GM12873 (cell line): Measurements from ENCODE around the gene NDUFA11.

Experiments used
- TF ChIP-seq, protein P1 (sequence below): IDR thresholded peaks from 2 replicates; pipeline ENCODE4 v1.5.1; 2012; ENCODE audit warnings: low read depth, mild to moderate bottlenecking, moderate library complexity, low read length, control low read depth; ENCODE audit not compliant: insufficient read depth; ENCODE audit errors: missing control alignments

Gene NDUFA11

DNA sequence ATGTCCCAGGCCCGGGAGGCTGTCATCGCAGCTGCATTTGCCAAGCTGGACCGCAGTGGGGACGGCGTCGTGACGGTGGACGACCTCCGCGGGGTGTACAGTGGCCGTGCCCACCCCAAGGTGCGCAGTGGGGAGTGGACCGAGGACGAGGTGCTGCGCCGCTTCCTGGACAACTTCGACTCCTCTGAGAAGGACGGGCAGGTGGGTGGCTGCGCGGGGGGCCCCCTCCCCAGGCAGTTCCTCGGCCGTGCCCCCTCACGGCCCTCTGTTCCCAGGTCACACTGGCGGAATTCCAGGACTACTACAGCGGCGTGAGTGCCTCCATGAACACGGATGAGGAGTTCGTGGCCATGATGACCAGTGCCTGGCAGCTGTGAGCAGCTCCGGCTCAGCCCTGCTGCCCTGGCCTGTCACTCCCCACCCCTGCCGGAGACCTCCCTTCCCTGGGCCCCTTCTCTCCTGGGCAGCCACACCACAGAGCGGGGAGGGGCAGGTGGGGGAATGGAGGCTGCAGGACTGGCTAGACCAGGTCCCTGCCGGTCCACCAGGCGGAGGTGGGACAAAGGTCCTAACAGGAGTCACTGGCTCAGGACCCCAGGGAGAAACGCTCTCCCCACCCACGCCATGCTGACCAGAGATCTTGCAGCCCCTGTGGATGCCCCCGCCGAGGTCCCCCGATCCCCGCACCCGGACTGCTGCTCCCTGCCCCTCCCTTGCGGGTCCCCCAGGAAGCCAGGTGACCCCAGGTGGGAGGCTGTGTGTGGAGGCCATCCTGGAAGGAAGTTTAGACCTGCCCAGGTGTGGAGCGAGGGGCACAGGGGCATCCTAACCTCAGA lies 11.6 kb upstream of the NDUFA11 start:
- TF ChIP-seq, protein P1, sequence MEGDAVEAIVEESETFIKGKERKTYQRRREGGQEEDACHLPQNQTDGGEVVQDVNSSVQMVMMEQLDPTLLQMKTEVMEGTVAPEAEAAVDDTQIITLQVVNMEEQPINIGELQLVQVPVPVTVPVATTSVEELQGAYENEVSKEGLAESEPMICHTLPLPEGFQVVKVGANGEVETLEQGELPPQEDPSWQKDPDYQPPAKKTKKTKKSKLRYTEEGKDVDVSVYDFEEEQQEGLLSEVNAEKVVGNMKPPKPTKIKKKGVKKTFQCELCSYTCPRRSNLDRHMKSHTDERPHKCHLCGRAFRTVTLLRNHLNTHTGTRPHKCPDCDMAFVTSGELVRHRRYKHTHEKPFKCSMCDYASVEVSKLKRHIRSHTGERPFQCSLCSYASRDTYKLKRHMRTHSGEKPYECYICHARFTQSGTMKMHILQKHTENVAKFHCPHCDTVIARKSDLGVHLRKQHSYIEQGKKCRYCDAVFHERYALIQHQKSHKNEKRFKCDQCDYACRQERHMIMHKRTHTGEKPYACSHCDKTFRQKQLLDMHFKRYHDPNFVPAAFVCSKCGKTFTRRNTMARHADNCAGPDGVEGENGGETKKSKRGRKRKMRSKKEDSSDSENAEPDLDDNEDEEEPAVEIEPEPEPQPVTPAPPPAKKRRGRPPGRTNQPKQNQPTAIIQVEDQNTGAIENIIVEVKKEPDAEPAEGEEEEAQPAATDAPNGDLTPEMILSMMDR: no peak

DNA sequence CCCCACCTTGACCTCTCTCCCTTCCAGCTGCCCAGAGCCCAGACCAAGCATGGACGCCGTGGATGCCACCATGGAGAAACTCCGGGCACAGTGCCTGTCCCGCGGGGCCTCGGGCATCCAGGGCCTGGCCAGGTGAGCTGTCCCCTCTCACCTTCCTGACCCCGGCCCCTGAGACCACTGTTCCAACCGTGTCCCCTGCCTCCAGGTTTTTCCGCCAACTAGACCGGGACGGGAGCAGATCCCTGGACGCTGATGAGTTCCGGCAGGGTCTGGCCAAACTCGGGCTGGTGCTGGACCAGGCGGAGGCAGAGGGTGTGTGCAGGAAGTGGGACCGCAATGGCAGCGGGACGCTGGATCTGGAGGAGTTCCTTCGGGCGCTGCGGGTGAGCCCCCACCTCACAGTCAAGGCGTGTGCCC lies 10.8 kb upstream of the NDUFA11 start:
- TF ChIP-seq, protein P1: no peak

DNA sequence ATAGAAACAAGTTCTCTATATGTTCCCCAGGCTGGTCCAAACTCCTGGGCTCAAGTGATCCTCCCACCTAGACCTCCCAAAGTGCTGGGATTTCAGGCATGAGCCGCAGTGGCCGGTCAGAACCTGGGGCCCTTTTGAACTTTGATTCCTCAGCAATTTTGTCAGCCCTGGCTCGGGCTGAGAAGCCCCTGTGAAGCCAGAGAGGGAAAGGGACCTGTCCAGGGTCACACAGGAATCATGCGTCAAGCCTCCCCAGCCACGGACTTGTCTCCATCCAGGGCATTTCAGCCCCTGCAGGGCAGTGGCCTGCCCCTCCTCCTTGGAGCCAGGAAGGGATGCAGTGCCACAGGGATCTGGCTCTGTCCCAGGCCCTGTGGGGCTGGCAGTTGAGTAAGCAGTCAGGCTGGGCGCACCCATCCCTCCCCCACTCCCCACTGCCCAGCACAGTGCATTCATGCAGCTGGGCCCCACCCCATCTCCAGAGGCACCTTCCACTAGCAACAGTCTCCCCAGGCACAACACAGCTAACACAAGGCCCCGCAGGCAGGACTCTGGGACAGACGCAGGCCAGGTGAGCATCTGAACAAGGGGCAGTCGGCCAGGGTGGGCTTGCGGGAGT lies 10.3 kb upstream of the NDUFA11 start, which contains the start of gene CAPS:
Gene CAPS (plus strand): TSS at position 516 of the 619 bp plus-strand sequence. CDS start 153 bp downstream, outside the sequence.
- TF ChIP-seq, protein P1: no peak

DNA sequence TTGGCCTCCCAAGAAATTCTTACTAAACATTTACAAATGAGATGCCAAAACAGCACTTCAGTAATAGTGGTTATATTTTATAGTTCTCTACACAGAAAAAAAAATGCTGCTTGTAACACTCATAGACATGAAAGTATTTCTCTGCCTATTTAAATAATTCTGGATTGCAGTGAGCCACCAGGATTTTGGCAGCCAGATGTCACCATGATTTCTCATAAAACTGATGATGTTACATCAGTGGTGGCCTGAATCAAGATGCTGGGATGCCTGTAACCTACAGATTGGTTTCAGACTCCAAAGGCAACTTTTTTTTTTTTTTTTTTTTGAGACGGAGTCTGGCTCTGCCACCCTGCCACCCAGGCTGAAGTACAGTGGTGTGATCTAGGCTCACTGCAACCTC lies 7.8 kb upstream of the NDUFA11 start:
- TF ChIP-seq, protein P1: no peak

DNA sequence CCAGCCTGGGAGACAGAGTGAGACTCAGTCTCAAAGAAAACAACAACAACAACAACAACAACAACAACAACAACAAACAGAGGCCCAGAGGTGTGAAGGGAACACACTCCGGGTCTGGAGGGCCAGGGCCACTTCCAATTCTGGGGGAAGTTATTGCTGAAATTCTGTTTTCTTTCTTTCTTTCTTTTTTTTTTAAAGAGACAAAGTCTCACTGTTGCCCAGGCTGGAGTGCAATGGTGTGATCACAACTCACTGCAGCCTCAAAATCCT lies 7.0 kb upstream of the NDUFA11 start:
- TF ChIP-seq, protein P1: no peak

DNA sequence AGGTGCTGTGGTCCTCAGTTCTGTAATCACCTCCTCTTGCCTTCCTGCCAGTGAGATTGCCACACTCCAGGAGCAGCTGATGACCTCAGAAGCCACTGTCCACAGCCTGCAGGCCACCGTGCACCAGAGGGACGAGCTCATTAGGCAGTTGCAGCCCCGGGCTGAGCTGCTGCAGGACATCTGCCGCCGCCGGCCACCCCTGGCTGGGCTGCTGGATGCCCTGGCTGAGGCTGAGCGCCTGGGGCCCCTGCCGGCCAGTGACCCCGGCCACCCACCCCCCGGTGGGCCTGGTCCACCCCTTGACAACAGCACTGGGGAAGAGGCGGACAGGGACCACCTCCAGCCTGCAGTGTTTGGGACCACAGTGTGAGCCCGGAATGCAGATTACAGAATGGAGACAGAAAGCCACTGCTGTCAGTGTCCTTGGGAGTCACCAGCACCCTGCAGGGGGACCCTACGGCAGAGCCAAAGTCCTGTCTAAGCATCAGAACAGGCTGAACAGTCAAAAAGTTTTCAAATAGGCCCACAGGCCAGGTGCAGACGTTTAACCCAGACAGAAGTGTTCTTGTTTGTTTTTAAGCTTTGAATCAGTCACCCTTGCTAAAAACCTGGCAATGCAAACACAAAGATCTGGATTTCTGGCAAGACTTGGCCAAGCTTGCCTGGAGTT lies 5.3 kb upstream of the NDUFA11 start:
- TF ChIP-seq, protein P1: no peak

DNA sequence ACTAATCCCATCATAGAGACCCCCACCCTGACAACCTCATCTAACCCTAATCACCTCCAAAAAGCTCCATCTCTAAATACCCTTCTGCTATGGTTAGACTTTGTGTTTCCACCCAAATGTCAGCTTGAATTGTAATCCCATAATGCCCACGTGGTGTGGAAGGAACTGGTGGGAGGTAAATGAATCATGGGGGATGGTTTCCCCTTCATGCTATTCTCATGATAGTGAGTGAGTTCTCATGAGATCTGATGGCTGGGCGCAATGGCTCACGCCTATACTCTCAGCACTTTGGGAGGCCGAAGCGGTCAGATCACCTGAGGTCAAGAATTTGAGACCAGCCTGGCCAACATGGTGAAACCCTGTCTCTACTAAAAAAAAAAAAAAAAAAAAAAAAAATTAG lies 3.7 kb upstream of the NDUFA11 start:
- TF ChIP-seq, protein P1: no peak
